Stimulated activated naive CD8-positive, alpha-beta T cell treated with anti-CD3 and anti-CD28 coated beads, Interleukin-15, Interleukin-2, amounts not matched to agents 100 ng/mL and 50 ng/mL, for 24 hours (primary cell): Measurements from ENCODE around the gene LINGO1.

Source experiments
- H3K27ac Mint-ChIP-seq: one replicate; pipeline ENCODE4 v1.8.0; 2021; ENCODE audit warnings: mild to moderate bottlenecking, mixed read lengths
- H3K27me3 Mint-ChIP-seq: one replicate; pipeline ENCODE4 v1.8.0; 2021; ENCODE audit warnings: mixed read lengths
- H3K36me3 Mint-ChIP-seq: one replicate; pipeline ENCODE4 v1.8.0; 2021; ENCODE audit warnings: low read depth, mixed read lengths
- H3K4me1 Mint-ChIP-seq: one replicate; pipeline ENCODE4 v1.8.0; 2021; ENCODE audit warnings: low read depth, mixed read lengths
- H3K4me3 Mint-ChIP-seq: one replicate; pipeline ENCODE4 v1.8.0; 2021; ENCODE audit warnings: mild to moderate bottlenecking, mixed read lengths
- H3K9me3 Mint-ChIP-seq: one replicate; pipeline ENCODE4 v1.8.0; 2021; ENCODE audit warnings: mixed read lengths

The LINGO1 gene

GRCh38 chr15:77619883-77620282 is 12.8 kb downstream of the LINGO1 start:
- Mint-ChIP-seq H3K36me3 (no peaks in the 10 kb centered on the region), H3K27ac (no peak overlapping the region), H3K9me3 (no peaks in the 10 kb centered on the region)

DNA sequence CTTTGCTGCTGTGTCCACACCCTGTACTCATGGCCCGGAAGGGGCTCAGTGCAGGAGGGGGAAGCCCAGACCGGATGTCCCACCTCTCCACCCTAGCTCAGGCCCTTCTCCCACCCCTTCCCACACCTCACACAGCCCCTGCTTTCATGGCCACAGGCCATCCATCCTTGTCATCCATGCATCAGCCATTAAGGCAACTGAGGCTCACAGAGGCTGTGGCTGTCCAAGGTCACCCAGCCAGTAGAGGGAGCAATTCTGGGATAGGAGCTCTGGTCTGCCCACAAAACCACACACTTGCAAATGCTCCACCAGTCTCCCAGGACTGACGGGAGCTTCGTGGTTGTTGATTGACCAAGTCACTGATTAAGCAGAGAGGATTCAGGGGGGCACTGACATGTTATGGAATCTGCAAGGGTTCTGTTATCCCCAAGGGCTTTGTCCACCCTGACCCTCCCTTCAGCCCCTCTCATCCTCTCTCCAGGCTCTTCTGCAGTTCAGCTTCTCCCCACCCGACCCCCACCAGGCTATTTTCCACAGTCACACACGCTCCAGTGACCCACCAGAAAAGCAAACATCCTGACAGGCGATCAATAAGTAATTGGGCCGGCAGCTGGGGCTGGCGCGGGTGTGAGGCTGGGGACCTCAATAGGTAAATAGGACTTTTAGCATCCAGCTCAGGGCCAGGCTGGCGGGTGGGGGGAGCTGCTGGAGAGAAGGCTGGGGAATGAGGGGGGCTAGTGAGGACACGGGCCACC is 15.1 kb downstream of the LINGO1 start:
- Mint-ChIP-seq H3K4me3 (no peak overlapping the region), H3K36me3 (no peaks in the 10 kb centered on the region), H3K4me1 (no peaks in the 10 kb centered on the region)

More at GRCh38 chr15:77619883-77620282, 12.8 kb downstream of the LINGO1 start:
- Mint-ChIP-seq H3K4me1 (no peaks in the 10 kb centered on the region), H3K27me3 (no peaks in the 10 kb centered on the region), H3K4me3 (no peak overlapping the region)

GRCh38 chr15:77616072-77616471 is 16.6 kb downstream of the LINGO1 start:
- H3K4me3 Mint-ChIP-seq: no peak overlapping the region
- H3K9me3 Mint-ChIP-seq: no peaks in the 10 kb centered on the region
- no peaks in the 10 kb centered on the region for H3K36me3 Mint-ChIP-seq
- no peaks in the 10 kb centered on the region for H3K4me1 Mint-ChIP-seq
- no peaks in the 10 kb centered on the region for H3K27me3 Mint-ChIP-seq
- no peak overlapping the region for H3K27ac Mint-ChIP-seq

More for the DNA sequence above, 15.1 kb downstream of the LINGO1 start:
- Mint-ChIP-seq H3K27me3 (no peaks in the 10 kb centered on the region), H3K9me3 (no peaks in the 10 kb centered on the region), H3K27ac (no peak overlapping the region)

DNA sequence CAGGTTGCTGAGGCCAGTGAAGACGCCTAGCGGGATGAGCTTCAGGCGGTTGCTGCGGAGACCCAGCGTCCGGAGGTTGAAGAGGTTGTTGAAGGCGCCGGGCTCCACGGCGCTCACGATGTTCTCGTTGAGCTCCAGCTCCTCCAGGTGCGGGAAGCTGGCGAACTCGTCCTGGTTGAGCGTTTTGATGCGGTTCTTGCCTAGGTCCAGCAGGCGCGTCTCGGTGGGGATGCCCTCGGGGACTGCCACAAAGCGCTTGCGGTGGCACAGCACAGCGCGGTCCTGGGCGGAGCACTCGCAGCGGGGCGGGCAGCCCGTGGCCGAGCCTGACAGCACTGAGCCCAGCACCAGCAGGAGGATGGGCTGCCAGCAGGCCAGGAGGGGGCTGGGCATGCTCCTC is 17.2 kb downstream of the LINGO1 start:
- H3K27me3 Mint-ChIP-seq: no peaks in the 10 kb centered on the region
- no peaks in the 10 kb centered on the region for H3K36me3 Mint-ChIP-seq
- no peaks in the 10 kb centered on the region for H3K4me1 Mint-ChIP-seq

DNA sequence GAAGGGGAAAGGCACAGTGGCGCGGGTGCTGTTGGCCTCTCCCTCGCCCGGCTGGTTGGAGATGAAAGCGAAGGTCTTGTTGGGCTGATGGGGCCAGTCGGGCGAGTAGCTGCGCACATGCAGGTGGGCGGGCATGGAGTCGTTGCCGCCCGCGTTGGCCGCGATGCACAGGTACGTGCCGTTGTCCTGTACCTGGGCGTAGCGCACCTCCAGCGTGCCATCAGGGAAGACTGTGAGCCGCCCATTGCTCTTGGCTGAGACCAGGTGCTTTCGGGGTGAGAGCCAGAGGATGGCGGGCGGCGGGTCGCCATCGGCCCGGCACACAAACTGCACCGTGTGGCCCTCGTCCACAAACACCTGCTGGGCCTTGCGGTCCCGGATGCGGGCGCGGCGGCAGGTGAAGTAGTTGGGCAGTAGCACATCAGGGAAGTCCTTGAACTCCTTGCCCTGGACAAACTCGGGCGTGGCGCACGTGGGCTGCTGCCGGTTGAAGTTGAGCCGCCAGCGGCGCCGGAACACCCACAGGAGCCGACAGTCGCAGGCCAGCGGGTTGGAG is 18.4 kb downstream of the LINGO1 start:
- Mint-ChIP-seq H3K4me3 (no peak overlapping the region), H3K27ac (no peak overlapping the region), H3K9me3 (no peaks in the 10 kb centered on the region), H3K36me3 (no peaks in the 10 kb centered on the region), H3K4me1 (no peaks in the 10 kb centered on the region), H3K27me3 (no peaks in the 10 kb centered on the region)

More for the DNA sequence above, 17.2 kb downstream of the LINGO1 start:
- no peaks in the 10 kb centered on the region for H3K9me3 Mint-ChIP-seq
- H3K4me3 Mint-ChIP-seq: no peak overlapping the region
- no peak overlapping the region for H3K27ac Mint-ChIP-seq

GRCh38 chr15:77613814-77614213 is 18.9 kb downstream of the LINGO1 start:
- no peak overlapping the region for H3K27ac Mint-ChIP-seq
- H3K36me3 Mint-ChIP-seq: no peaks in the 10 kb centered on the region
- H3K27me3 Mint-ChIP-seq: no peaks in the 10 kb centered on the region
- no peak overlapping the region for H3K4me3 Mint-ChIP-seq
- H3K4me1 Mint-ChIP-seq: no peaks in the 10 kb centered on the region
- no peaks in the 10 kb centered on the region for H3K9me3 Mint-ChIP-seq

DNA sequence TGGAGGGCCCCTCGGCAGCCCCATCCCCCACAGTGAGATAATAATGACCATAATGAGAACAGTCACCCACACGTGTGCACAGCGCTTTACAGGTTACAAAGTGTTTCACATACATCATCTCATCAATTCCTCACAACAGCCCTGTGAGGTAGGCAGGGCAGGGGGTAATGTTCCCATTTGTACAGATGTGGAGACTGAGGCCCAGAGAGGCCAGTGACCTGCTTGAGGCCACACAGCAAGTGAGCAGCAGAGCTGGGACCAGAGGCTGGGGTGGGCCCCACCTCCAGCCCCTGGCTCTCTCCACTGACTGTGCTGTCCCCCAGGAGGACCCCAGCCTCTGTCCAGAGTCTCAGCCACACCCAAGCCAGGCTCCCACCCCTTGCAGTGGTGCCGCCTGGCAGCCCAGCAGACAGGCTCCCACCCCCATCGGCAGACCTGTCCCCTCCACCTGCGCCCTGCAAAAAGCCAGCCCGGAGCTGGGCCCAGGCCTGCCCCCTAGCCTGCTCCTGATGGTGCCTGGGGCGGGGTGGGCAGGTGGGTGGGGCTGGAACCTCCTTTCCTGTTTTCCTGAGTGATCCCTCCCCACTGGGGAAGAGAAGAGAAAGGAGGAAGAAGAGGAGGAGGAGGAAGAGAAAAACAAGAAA is 19.6 kb downstream of the LINGO1 start:
- no peaks in the 10 kb centered on the region for H3K9me3 Mint-ChIP-seq
- H3K27me3 Mint-ChIP-seq: no peaks in the 10 kb centered on the region
- H3K4me1 Mint-ChIP-seq: no peaks in the 10 kb centered on the region
- H3K36me3 Mint-ChIP-seq: no peaks in the 10 kb centered on the region
- no peak overlapping the region for H3K27ac Mint-ChIP-seq
- no peak overlapping the region for H3K4me3 Mint-ChIP-seq

DNA sequence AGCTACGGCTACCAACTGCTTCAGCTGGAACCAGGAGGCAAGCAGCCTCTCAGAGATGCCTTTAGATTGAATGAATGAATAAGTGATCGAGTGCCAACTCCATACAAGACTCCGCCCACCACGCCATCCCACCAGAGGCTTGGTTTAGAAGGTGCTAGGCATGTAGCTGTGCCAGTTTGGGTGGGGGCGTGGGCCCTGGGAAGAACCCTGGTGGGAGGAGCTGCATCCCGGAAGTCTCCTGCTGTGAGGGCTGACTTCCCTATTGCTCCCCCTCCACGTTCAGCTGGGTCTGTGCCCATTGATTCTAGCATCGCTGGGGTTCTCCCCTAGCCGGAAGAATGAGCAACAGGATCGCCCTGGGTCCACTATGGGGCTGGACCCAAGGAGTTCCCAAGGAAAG is 20.9 kb downstream of the LINGO1 start:
- no peaks in the 10 kb centered on the region for H3K27me3 Mint-ChIP-seq
- no peak overlapping the region for H3K4me3 Mint-ChIP-seq
- no peak overlapping the region for H3K27ac Mint-ChIP-seq
- no peaks in the 10 kb centered on the region for H3K4me1 Mint-ChIP-seq
- no peaks in the 10 kb centered on the region for H3K36me3 Mint-ChIP-seq
- no peaks in the 10 kb centered on the region for H3K9me3 Mint-ChIP-seq

DNA sequence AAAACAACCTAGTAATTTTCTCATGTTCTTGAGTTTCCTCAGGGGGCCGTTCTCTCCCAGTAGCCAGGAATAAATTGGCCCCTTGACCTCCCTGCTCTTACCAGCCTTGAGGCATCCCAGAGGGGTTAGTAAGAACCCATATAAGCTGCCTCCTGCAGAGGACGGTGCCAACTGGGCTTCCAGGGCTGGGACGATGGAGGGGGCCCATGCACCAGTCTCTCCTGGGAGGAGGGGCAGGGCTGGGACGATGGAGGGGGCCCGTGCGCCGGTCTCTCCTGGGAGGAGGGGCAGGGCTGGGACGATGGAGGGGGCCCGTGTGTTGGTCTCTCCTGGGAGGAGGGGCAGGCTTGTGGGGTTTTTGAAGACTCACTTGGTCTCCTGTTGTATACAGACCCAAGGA is 22.0 kb downstream of the LINGO1 start:
- Mint-ChIP-seq H3K9me3 (no peaks in the 10 kb centered on the region), H3K27me3 (no peaks in the 10 kb centered on the region), H3K27ac (no peak overlapping the region), H3K4me1 (no peaks in the 10 kb centered on the region), H3K36me3 (no peaks in the 10 kb centered on the region), H3K4me3 (no peak overlapping the region)

- Mint-ChIP-seq H3K27ac (no peak overlapping the region), H3K27me3 (no peaks in the 10 kb centered on the region), H3K4me3 (no peak overlapping the region)
Observed at GRCh38 chr15:77609558-77609957, 23.2 kb downstream of the LINGO1 start.

DNA sequence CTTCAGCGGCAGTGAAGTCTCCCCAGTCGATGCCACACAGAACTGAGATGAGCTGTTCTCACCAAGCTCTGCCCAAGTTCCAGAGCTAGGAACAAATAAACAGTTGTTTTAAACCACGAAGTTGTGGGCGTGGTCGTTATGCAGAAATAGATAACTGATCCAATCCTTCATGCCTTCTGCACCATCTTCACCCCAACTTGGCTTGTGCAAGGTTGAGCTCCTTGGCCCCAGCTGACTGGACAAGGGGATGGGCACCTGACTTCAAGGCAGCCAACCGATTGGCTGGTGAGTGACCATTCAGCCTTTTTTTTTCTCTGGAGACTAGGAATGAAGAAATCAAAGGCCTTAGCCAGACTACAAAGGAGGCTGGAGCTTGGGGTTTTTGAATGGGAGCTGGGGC is 23.9 kb downstream of the LINGO1 start:
- H3K4me1 Mint-ChIP-seq: peaks cover 7% of the 10 kb centered on the region
- no peaks in the 10 kb centered on the region for H3K27me3 Mint-ChIP-seq
- no peaks in the 10 kb centered on the region for H3K36me3 Mint-ChIP-seq
- no peak overlapping the region for H3K4me3 Mint-ChIP-seq
- no peak overlapping the region for H3K27ac Mint-ChIP-seq
- H3K9me3 Mint-ChIP-seq: no peaks in the 10 kb centered on the region

More at GRCh38 chr15:77609558-77609957, 23.2 kb downstream of the LINGO1 start:
- Mint-ChIP-seq H3K36me3 (no peaks in the 10 kb centered on the region), H3K9me3 (no peaks in the 10 kb centered on the region), H3K4me1 (peaks cover 5% of the 10 kb centered on the region)

DNA sequence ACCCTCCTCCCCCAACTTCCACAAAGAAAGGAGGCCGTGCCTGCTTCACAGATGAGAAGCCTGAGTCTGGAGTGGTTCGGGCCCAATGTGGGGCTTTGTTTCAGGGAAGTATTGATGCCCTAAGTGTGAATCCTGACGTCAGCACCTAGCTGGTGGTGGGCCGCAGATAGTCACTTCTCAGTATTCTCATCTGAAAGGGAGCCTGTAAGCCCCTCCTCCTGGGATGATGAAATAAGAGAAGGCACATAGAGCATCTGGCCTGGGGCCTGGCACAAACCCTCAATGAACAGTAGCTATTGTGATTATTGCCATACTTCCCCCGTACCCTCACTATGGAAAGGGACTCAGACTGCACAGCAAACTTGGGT is 24.8 kb downstream of the LINGO1 start:
- H3K9me3 Mint-ChIP-seq: no peaks in the 10 kb centered on the region
- peaks cover 7% of the 10 kb centered on the region for H3K4me1 Mint-ChIP-seq
- H3K27ac Mint-ChIP-seq: no peak overlapping the region
- H3K36me3 Mint-ChIP-seq: no peaks in the 10 kb centered on the region
- no peaks in the 10 kb centered on the region for H3K27me3 Mint-ChIP-seq
- H3K4me3 Mint-ChIP-seq: no peak overlapping the region

- Mint-ChIP-seq H3K4me3 (no peak overlapping the region), H3K27me3 (no peaks in the 10 kb centered on the region), H3K4me1 (peaks cover 7% of the 10 kb centered on the region), H3K27ac (no peak overlapping the region), H3K9me3 (no peaks in the 10 kb centered on the region), H3K36me3 (no peaks in the 10 kb centered on the region)
Observed at GRCh38 chr15:77607111-77607893, 25.4 kb downstream of the LINGO1 start.

GRCh38 chr15:77606142-77607034 is 26.3 kb downstream of the LINGO1 start:
- Mint-ChIP-seq H3K27ac (no peak overlapping the region), H3K36me3 (no peaks in the 10 kb centered on the region), H3K27me3 (no peaks in the 10 kb centered on the region), H3K4me1 (peaks cover 7% of the 10 kb centered on the region), H3K4me3 (no peak overlapping the region), H3K9me3 (no peaks in the 10 kb centered on the region)
